ENCODE results near the gene NEURL1B. TPM values are rescaled to one million over a fixed set of nuclear protein-coding genes. Genes with fewer than 3 reads are reported as not detected.

NEURL1B gene
- total RNA-seq, 6 experiments from 2014 or later, result 2.0 to 8.6 (median 7.1) TPM

DNA sequence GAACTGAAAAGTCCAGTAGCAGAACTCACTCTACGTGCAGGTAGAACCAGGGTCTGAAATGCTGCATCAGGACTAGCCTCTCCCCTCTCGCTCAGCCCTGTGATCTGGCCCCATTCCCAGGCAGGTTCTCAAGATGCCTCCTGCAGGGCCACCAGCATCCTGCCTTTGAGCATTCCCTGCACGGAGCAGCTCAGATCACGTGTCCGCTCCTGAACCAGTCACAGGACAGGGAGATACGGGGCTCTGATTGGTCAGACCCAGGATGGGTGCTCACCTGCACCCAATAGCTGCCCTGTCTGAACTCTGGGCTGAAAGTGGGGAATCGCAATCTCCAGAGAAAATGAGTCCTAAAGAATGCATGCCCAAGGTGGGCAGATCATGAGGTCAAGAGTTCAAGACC, 50.8 kb downstream of the NEURL1B start:
- no peak for DNase-seq
- H3K4me3 Mint-ChIP-seq, result no peak overlapping the region
- TF ChIP-seq, protein P1, sequence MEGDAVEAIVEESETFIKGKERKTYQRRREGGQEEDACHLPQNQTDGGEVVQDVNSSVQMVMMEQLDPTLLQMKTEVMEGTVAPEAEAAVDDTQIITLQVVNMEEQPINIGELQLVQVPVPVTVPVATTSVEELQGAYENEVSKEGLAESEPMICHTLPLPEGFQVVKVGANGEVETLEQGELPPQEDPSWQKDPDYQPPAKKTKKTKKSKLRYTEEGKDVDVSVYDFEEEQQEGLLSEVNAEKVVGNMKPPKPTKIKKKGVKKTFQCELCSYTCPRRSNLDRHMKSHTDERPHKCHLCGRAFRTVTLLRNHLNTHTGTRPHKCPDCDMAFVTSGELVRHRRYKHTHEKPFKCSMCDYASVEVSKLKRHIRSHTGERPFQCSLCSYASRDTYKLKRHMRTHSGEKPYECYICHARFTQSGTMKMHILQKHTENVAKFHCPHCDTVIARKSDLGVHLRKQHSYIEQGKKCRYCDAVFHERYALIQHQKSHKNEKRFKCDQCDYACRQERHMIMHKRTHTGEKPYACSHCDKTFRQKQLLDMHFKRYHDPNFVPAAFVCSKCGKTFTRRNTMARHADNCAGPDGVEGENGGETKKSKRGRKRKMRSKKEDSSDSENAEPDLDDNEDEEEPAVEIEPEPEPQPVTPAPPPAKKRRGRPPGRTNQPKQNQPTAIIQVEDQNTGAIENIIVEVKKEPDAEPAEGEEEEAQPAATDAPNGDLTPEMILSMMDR (IDR thresholded peaks at IDR 0.05), result no peak
- H3K27me3 Mint-ChIP-seq (ENCODE audit: insufficient read depth), result peaks cover 2% of the 10 kb centered on the region; the same call in 1 of the 2 replicates
- no peaks in the 10 kb centered on the region for H3K36me3 Mint-ChIP-seq (ENCODE audit: low read depth)
- no peak overlapping the region for H3K27ac Mint-ChIP-seq
- H3K4me1 Mint-ChIP-seq (ENCODE audit: low read depth), result peaks cover 2% of the 10 kb centered on the region
- H3K9me3 Mint-ChIP-seq, result no peaks in the 10 kb centered on the region

GRCh38 chr5:172692451-172692850, 51.4 kb downstream of the NEURL1B start:
- H3K4me3 Mint-ChIP-seq, result no peak overlapping the region
- H3K27ac Mint-ChIP-seq, result no peak overlapping the region
- no peaks in the 10 kb centered on the region for H3K36me3 Mint-ChIP-seq (ENCODE audit: low read depth)
- no peak for DNase-seq
- H3K4me1 Mint-ChIP-seq (ENCODE audit: low read depth), result peaks cover 8% of the 10 kb centered on the region
- H3K27me3 Mint-ChIP-seq (ENCODE audit: insufficient read depth), result peaks cover 2% of the 10 kb centered on the region; the same call in 1 of the 2 replicates
- TF ChIP-seq, protein P1 (IDR thresholded peaks at IDR 0.05), result no peak
- H3K9me3 Mint-ChIP-seq, result no peaks in the 10 kb centered on the region

GRCh38 chr5:172692981-172693380, 51.9 kb downstream of the NEURL1B start:
- DNase-seq, result no peak
- TF ChIP-seq, protein P1 (IDR thresholded peaks at IDR 0.05), result no peak
- Mint-ChIP-seq H3K27ac (no peak overlapping the region), H3K27me3 (ENCODE audit: insufficient read depth) (peaks cover 4% of the 10 kb centered on the region), H3K4me1 (ENCODE audit: low read depth) (peaks cover 12% of the 10 kb centered on the region), H3K4me3 (no peak overlapping the region), H3K9me3 (no peaks in the 10 kb centered on the region), H3K36me3 (ENCODE audit: low read depth) (no peaks in the 10 kb centered on the region)

DNA sequence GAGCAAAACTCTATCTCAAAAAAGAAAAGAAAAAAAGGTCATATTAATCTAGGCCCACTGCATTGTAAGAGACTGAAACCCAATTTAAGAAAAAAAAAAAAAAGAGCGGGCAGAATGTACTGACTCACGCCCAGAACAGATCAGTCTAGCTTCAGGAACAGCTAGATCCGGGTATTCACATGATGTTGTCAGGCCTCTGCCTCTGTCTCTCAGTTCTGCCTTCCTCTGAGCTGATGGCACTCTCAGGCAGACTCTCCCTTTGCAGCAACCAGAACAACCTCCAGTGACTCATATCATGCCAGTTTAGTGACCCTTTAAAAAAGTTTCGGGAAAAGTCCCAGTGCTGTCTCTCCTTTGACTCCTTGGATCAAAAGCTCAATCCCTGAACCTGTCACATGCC, 53.0 kb downstream of the NEURL1B start:
- H3K4me1 Mint-ChIP-seq (ENCODE audit: low read depth), result peaks cover 12% of the 10 kb centered on the region
- TF ChIP-seq, protein P1 (IDR thresholded peaks at IDR 0.05), result no peak
- no peak for DNase-seq
- H3K36me3 Mint-ChIP-seq (ENCODE audit: low read depth), result no peaks in the 10 kb centered on the region
- no peaks in the 10 kb centered on the region for H3K9me3 Mint-ChIP-seq
- no peak overlapping the region for H3K27ac Mint-ChIP-seq
- H3K4me3 Mint-ChIP-seq, result no peak overlapping the region
- H3K27me3 Mint-ChIP-seq (ENCODE audit: insufficient read depth), result peaks cover 7% of the 10 kb centered on the region

DNA sequence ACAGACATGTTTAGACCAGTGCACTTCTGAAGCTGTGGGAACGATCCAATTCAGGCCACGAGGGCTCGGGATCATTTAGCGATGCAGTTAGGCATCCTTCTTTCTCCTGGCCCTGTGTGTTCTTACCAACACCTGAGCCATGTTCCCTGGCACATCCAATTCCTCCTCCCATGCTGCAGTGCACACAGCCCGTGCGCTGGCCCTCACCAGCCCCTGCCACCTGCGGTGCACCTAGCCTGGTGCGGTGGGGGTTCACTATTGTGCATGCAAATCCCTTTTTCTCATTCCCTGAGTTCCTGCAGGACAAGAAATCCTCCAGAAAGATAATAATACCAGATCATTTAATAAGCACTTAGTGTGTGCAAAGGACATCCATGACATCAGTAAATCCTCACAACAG, 53.5 kb downstream of the NEURL1B start:
- DNase-seq, result no peak
- Mint-ChIP-seq H3K27ac (no peak overlapping the region), H3K4me1 (ENCODE audit: low read depth) (peaks cover 12% of the 10 kb centered on the region), H3K27me3 (ENCODE audit: insufficient read depth) (peaks cover 7% of the 10 kb centered on the region), H3K9me3 (no peaks in the 10 kb centered on the region), H3K36me3 (ENCODE audit: low read depth) (no peaks in the 10 kb centered on the region), H3K4me3 (no peak overlapping the region)
- TF ChIP-seq, protein P1 (IDR thresholded peaks at IDR 0.05), result no peak
